GM12873 (cell line): ENCODE measurements around the gene POU2F2.

ENCODE experiments used
- CTCF ChIP-seq: IDR thresholded peaks from 2 replicates; pipeline ENCODE4 v1.5.1; 2012; ENCODE audit warnings: low read depth, mild to moderate bottlenecking, moderate library complexity, low read length, control low read depth; ENCODE audit not compliant: insufficient read depth; ENCODE audit errors: missing control alignments

POU2F2 gene

DNA sequence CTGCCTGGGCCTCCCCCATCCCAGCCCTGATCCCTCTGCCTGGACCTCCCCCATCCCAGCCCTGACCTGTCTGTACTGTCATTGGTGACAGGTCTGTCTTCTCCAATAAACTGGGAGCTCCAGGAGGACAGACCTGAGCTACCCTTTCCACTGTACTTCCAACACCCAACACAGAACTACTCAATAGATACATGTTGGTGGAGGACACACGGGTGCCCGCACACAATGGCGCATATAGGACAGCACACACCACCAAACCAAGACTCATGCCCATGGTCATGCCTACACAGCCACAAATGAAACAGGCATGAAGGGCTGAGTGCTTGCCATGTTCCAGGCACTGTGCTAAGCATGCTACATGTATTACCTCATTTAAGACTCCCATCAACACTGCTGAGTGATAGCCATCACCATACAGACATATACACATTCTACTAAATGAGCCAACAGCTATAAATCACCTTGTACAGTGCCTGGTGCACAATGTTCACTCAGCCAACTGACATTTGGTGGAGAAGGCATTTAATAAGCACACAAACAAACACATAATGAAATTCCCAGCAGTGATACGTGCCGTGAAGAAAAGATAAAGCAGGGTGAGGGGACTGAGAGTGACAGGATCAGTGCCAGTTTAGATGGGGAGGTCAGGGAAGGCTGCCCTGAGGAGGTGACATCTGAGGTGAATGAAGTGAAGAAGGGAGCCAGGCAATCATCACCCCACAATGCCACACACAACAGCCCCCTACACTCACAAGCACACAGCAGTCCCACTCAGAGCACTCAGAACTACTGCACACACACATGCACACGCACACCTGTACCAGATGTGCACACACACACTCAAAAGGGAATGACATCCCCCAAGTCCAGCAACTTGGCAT, 857 bp downstream of the POU2F2 start:
- no peak for TF ChIP-seq CTCF

- no peak for TF ChIP-seq CTCF
Measured at GRCh38 chr19:42130254-42130573, 2.0 kb downstream of the POU2F2 start.

- no peak for TF ChIP-seq CTCF
Measured at GRCh38 chr19:42129399-42130253, 2.6 kb downstream of the POU2F2 start.

DNA sequence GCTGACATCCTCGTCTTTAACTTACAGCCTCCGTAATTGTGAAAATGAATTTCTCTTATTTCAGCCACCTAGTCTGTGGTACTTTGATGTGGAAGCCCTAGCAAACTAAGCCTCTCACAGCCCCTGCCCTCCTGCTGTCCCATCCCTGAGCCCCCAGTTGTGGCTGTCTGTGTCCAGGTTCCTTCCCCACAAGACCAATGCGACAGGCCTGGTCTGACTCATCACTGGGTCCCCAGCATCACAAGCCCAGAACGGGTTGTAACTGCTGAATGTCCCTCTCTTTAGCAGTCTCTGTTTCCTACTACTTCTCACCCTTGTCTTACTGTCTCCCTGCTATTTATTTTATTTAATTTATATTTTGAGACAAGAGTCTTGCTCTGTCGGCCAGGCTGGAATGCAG, 5.7 kb downstream of the POU2F2 start:
- no peak for TF ChIP-seq CTCF

DNA sequence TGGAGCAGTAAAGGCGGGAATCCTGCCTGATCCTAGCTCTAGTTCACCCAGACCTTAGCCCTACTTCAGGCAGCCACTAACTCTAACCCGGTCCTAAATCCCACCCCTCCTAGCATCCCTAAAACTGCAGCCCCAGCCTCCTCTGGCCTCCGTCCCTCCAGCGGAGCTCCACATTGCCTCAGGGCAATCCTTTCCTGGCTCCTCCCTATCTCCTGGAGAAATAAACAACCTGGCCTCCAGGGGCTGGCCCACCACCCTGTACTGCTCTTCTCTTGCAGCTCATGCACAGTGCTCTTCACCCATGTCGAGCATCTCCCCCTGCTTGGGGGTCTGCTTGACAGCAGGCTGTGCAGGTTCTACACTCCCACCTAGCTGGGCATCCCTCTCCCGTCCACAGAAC, 6.7 kb downstream of the POU2F2 start:
- no peak for TF ChIP-seq CTCF

DNA sequence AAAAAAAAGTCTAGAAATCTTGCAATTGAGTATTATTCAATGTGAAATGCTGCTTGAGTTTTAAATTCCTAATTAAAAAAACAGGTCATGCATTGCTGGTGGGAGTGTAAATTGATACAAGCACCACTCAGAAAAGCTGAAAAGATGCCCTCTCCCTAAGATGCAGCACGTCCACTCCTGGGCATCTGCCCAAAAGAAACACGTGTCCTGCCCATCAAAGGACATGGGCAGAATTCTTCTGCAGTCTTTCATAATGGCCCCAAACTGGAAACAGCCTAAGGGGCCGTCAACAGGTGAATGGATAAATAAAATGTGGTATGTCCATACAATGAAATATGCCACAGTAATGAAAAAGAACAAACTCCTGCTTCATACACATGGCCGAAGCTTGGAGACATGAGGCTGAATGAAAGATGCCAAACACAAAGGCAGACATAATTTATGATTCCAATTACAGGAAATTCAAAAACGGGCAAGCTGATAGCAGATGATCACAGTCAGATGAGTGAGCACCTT, 7.8 kb downstream of the POU2F2 start:
- no peak for TF ChIP-seq CTCF

DNA sequence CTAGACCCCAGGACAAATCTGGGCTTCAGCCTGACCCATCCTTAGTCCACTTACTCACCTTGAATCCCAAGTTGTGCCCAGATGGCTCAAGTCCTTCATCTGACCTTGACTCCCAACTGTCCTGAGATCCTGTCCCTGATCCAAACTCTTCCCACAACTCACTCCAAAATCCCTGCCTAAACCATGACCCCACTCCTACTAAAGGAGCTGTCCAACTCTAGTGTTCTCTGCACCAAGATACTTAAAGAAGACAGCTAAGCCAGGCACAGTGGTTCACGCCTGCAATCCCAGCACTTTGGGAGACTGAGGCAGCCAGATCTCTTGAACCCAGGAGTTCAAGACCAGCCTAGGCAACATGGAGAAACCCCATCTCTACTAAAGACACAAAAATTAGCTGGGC, 8.5 kb downstream of the POU2F2 start:
- TF ChIP-seq CTCF, result no peak
